CD4-positive, alpha-beta T cell treated with Interleukin-10 for 1 hour (primary cell): Measurements from ENCODE around the gene POLRMT.
"Not testable (repeated sequence)": the region's sequence is repeated elsewhere in the genome, so short reads cannot be mapped to it uniquely, and the experiment has no call there.

ENCODE experiments used
- DNase-seq: peaks from one replicate; pipeline ENCODE4 v3.0.0-alpha.2; 2020

The POLRMT gene

DNA sequence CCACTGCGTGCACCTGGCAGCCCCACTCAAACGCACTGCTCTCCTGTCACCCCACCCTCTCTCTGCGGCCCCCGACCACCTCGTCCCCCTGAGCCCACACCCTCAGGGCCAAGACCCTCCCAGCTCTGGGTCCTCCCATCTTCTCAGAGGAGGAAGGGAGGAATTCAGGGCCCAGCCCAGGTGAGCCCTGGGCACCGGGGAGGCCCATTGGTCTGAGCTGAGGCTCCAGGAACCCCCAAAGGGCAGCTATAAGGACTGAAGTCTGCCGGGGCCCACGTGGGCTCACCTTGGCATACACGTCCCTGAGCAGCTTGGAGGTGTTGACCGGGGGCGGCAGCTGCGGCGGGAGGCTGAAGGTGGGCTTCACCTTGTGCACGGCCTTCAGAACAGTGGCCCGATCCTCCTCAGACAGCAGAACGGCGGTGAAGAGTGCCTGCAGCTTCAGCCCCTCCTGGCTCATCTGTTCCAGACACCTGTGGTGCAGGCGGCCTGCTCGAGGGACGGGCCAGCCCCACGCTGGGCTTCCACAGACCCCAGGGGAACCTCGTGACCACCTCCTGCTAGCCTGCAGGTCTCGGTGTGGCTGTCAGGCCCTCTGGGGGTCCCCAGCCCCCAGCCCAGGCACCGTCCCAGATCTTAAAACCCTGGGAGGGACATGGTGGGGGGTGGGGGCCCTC is 8.8 kb downstream of the POLRMT start:
- no peak for DNase-seq

DNA sequence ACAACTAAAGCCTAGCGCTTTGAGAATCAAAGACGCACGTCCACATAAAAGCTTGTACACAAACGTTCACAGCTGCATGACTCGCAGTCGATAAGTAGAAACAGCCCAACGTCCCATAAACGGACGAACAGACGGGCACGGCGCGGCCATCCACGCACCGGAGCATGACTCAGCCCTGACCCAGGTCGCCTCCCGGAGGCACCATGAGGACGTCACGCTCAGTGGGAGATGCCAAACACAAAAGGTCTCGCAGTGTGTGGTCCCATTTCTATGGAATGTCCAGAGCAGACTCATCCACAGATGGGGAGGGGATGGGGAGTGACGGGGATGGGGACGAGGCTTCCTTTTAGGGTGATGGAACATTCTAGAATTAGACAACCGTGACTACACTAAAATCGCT is 9.4 kb downstream of the POLRMT start:
- DNase-seq, result no peak

GRCh38 chr19:623175-623916 is 10.0 kb downstream of the POLRMT start:
- DNase-seq, result no peak

- DNase-seq, result no peak
These were observed 10.7 kb downstream of the POLRMT start for GRCh38 chr19:622666-623065.

DNA sequence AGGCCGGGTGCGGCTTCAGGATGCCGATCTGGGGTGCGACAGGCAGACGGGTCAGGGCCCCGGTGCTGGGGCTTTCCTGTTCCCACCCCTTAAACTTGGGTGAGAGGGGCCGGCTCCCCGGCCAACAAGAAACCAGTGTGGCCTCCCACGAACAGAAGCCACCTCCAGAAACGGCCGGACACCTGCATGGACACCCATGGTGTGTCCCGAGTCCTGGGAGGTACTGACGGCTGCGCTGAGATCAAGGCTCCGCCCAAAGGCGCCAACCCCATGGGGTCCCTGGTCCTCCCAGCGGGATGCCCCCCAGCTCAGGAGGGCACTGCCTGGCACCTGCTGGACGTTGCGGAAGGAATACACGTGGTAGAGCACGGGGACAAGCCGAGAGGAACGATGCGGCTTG is 11.5 kb downstream of the POLRMT start:
- no peak for DNase-seq

DNA sequence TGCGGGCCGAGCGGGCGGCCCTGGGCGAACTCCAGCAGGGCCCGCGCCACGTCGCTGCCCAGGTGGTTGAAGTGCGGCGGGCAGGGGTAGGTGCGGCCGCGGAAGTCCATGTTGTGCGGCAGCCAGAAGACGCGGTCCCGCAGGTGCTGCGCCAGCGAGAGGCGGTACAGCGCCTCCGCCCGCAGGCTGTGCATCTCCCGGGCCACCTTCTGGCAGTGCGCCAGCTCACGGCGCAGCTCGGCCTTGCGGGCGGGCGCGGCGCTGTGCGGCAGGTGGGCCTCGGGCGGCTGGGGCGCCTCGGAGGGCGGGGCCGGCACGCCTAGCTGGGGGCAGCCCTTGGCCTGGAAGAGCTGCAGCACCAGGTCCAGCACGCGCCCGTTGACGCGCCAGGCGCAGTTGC is 12.1 kb downstream of the POLRMT start:
- DNase-seq, result not testable (repeated sequence)

DNA sequence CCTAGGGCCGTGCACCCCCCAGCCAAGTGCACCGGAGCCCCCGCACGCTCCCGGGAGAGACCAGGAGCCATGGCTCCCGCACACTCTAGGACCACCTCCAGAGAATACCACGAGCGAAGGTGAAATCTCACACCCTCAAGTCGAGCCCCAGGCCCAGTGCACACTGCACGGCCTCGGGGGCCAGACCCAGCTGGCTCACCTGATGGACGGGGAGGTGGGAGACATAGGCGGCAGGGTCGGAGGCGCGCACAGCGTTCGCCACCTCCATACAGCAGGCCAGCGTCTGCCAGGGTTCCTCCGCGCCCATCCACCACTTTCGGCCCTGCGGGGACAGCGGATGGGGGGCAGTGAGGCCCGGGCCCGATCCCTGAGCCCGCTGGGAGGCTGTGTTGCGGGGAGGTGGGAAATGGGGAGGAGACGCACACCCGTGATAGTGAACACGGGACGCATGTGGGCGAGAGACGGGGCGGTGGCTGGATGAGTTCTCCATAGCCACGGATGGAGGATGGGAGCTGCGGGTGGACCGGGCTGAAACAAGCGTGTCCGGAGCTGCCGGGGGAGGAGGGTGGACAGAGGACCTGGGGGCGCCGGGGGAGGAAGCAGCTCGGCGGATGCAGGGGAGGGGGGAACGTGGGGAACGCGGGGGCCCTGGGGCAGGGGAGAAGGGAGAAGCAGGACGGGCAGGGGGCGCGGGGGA is 13.0 kb downstream of the POLRMT start:
- DNase-seq, result no peak

- DNase-seq, result no peak
These were observed 13.9 kb downstream of the POLRMT start for GRCh38 chr19:619286-620002.

DNA sequence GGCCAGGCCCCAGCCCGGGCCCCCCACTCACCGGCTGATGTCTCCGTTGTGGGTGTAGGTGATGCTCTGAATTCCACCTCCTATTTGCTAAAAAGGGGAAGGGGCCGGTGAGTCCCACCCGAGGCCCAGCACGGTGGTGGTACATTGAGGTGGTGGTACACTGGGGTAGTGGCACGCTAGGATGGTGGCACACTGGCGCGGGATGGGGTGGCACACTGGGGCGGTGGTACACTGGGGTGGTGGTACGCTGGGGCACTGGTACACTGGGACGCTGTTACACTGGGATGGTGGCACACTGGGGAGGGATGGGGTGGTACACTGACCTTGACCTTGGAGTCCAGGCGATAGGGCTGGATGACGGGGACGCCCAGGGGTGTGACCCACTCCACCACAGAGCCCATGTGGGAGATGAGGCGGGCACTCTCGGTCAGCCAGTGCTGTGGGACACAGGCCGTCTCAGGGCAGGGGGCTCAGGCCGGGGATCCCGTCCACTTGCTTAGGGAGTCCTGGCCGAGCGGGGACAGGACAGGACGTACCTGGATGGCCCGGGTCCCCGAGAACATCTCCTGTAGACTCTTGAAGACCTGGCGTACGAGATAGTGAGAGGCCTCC is 14.6 kb downstream of the POLRMT start:
- no peak for DNase-seq

GRCh38 chr19:618247-618619 is 15.1 kb downstream of the POLRMT start:
- DNase-seq, result no peak

DNA sequence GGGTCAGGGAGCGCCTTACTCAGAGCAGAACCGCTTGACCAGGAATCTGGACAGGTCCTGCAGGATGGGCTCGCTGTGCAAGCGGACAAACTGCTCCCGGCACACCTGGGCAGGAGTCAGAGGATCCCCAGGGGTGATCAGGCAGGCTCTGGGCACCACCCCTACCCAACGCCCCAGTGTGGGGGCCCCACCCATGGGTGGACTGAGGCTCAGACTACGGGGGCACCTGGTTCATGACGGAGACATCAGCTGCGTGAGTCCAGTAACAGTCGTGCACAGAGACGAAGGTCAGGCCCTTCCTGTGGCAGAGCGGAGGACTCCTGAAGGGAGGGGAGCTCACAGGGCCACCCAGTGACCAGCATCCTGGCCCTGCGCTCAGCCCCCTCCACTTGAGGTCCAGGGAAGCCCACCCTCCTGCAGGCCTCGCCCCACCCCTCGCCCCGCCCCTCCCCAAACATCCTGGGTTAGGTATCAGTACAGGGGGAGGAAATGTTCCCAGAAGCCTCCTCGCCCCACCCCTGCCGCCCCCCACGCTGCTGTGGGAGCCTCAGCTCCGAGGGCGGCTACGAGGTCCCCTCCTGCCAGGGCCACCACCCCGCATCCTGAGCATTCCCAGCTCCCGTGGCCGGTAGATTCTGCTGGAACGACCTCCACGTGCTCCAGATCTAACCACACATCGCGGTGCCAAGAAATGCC is 15.6 kb downstream of the POLRMT start:
- no peak for DNase-seq

GRCh38 chr19:616747-617526 is 16.4 kb downstream of the POLRMT start:
- no peak for DNase-seq

DNA sequence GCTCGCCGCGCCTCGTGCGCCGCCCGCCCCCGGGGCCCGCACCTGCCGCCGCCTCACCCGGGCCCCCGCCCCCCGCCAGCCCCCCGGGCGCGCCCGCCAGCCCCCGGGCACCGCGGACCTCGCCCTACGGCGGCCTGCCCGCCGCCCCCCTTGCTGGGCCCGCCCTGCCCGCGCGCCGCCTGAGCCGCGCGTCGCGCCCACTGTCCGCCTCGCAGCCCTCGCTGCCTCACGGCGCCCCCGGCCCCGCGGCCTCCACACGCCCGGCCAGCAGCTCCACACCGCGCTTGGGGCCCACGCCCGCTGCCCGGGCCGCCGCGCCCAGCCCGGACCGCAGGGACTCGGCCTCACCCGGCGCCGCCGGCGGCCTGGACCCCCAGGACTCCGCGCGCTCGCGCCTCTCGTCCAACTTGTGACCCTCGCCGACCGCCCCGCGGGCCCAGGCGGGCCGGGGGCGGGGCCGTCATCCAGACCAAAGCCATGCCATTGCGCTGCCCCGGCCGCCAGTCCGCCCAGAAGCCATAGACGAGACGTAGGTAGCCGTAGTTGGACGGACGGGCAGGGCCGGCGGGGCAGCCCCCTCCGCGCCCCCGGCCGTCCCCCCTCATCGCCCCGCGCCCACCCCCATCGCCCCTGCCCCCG is 17.2 kb downstream of the POLRMT start:
- no peak for DNase-seq

DNA sequence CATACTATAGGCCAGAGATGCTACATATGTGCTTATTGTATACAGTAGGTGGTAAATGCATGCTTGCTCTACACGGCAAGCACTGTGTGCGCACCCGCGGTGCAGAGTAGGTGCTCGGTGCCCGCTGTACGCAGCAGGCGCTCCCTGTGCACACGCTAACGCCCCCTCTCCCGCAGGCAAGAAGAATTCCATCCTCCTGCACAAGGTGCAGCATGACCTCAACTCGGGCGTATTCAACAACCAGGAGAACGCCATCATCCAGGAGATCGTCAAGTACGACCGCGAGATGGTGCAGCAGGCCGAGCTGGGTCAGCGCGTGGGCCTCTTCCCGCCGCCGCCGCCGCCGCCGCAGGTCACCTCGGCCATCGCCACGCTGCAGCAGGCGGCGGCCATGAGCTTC is 17.7 kb downstream of the POLRMT start:
- no peak for DNase-seq

DNA sequence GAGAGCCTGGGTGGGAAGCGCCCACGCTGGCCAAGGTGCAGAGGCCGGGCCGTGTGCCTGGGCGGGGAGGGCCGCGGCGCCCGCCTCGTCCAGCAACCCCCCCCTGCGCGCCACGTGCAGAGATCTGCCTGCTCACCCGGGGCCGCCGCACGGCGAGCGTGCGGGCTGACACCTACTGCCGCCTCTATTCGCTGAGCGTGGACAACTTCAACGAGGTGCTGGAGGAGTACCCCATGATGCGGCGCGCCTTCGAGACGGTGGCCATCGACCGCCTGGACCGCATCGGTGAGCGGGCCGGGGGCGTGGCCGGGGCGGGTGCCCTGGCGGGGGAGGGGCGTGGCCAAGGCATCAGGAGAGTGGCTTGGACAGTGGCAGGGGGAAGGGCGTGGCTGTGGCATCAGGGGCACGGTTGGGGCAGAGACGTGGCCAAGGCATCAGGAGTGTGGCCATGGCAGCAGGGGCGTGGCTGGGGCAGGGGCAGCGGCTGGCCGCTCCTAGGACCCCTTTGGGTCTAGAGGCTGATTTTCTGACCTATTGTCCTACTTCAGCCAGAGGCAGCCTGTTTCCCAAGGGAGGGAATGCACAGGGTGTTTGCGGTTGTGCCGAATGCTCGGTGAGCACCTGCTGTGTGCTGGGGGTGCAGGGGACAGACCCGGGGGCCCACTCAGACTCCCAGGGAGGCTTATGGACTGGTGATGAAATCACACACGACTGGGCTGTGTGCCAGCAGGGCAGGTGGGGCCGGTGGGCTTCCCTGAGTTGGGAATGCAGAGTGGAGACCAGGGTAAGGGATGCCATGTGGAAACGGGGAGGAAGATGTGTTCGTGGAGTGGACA is 19.4 kb downstream of the POLRMT start:
- DNase-seq, result no peak

GRCh38 chr19:612941-613340 is 20.4 kb downstream of the POLRMT start:
- DNase-seq, result no peak

- DNase-seq, result peak; percentile 58
These were observed 21.9 kb downstream of the POLRMT start for GRCh38 chr19:611481-611868.

GRCh38 chr19:610801-611480 is 22.4 kb downstream of the POLRMT start:
- peak; percentile 72 for DNase-seq

- DNase-seq, result peak; percentile 58
These were observed 23.1 kb downstream of the POLRMT start for GRCh38 chr19:610071-610800.
